Measurements from ENCODE around the gene TRABD2B. TPM values are rescaled to one million over a fixed set of nuclear protein-coding genes. Genes with fewer than 3 reads are reported as not detected.

The TRABD2B gene
- total RNA-seq, 1 donor from 2014 or later, result 1.8 TPM

- DNase-seq, result no peak
- Histone ChIP-seq H3K27ac (peak overlapping the region; percentile 53), H3K4me3 (no peak overlapping the region), H3K27me3 (ENCODE audit: low read depth) (no peaks in the 10 kb centered on the region), H3K4me1 (peaks cover 17% of the 10 kb centered on the region), H3K9me3 (no peaks in the 10 kb centered on the region), H3K36me3 (no peaks in the 10 kb centered on the region)
- ATAC-seq, result no peak
- TF ChIP-seq CTCF (IDR thresholded peaks at IDR 0.05), result no peak
- intact Hi-C loops (cut with DNase I), result no loop called here
Observed at GRCh38 chr1:47785118-47785517, 212.1 kb downstream of the TRABD2B start.

- Histone ChIP-seq H3K9me3 (no peaks in the 10 kb centered on the region), H3K4me3 (no peak overlapping the region), H3K36me3 (no peaks in the 10 kb centered on the region), H3K27ac (peak overlapping the region; percentile 53), H3K4me1 (peaks cover 17% of the 10 kb centered on the region), H3K27me3 (ENCODE audit: low read depth) (no peaks in the 10 kb centered on the region)
- ATAC-seq (no peak), DNase-seq (no peak)
- intact Hi-C loops (cut with DNase I), result no loop called here
- TF ChIP-seq CTCF (IDR thresholded peaks at IDR 0.05), result no peak
Observed at GRCh38 chr1:47784497-47784822, 212.7 kb downstream of the TRABD2B start.

GRCh38 chr1:47783638-47784496, 213.3 kb downstream of the TRABD2B start:
- no peaks in the 10 kb centered on the region for H3K36me3 ChIP-seq
- peaks cover 17% of the 10 kb centered on the region for H3K4me1 ChIP-seq
- ATAC-seq (no peak), DNase-seq (no peak)
- TF ChIP-seq CTCF (IDR thresholded peaks at IDR 0.05), result no peak
- H3K9me3 ChIP-seq, result no peaks in the 10 kb centered on the region
- H3K4me3 ChIP-seq, result no peak overlapping the region
- peak overlapping the region; percentile 53 for H3K27ac ChIP-seq
- no peaks in the 10 kb centered on the region for H3K27me3 ChIP-seq (ENCODE audit: low read depth)
- intact Hi-C loops (cut with DNase I), result no loop called here

GRCh38 chr1:47782414-47783166, 214.6 kb downstream of the TRABD2B start:
- DNase-seq (no peak), ATAC-seq (no peak)
- intact Hi-C loops (cut with DNase I), result no loop called here
- Histone ChIP-seq H3K4me3 (no peak overlapping the region), H3K4me1 (peaks cover 17% of the 10 kb centered on the region), H3K9me3 (no peaks in the 10 kb centered on the region), H3K27me3 (ENCODE audit: low read depth) (no peaks in the 10 kb centered on the region), H3K27ac (no peak overlapping the region), H3K36me3 (no peaks in the 10 kb centered on the region)
- no peak for TF ChIP-seq CTCF (IDR thresholded peaks at IDR 0.05)

- Histone ChIP-seq H3K4me3 (no peak overlapping the region), H3K27ac (no peak overlapping the region), H3K27me3 (ENCODE audit: low read depth) (no peaks in the 10 kb centered on the region), H3K4me1 (peaks cover 17% of the 10 kb centered on the region), H3K9me3 (no peaks in the 10 kb centered on the region), H3K36me3 (no peaks in the 10 kb centered on the region)
- peak; percentile 54 to 71 for ATAC-seq
- intact Hi-C loops (cut with DNase I), result no loop called here
- DNase-seq, result no peak
- TF ChIP-seq CTCF (IDR thresholded peaks at IDR 0.05), result no peak
Observed at GRCh38 chr1:47781171-47781959, 215.8 kb downstream of the TRABD2B start.

All from lower lobe of right lung (tissue), 2 donors.